ENCODE data around the gene CTIF. TPM values are rescaled to one million over a fixed set of nuclear protein-coding genes. Genes with fewer than 3 reads are reported as not detected.
"Not testable (repeated sequence)": the region's sequence is repeated elsewhere in the genome, so short reads cannot be mapped to it uniquely, and the experiment has no call there.

CTIF gene
- total RNA-seq, 1 donor = 65.9 TPM

- Histone ChIP-seq H3K27me3 (ENCODE audit: insufficient read depth, low read length) (no peaks in the 10 kb centered on the region), H3K79me2 (ENCODE audit: insufficient read depth, low read length) (no peaks in the 10 kb centered on the region), H3K36me3 (ENCODE audit: insufficient read depth, low read length) (no peaks in the 10 kb centered on the region), H2AFZ (ENCODE audit: low read length) (no peak overlapping the region), H4K20me1 (ENCODE audit: insufficient read depth, low read length) (no peaks in the 10 kb centered on the region), H3K4me2 (ENCODE audit: insufficient read depth, low read length) (no peak overlapping the region), H3K4me1 (ENCODE audit: insufficient read depth, low read length) (peaks cover 32% of the 10 kb centered on the region), H3K27ac (ENCODE audit: low read depth, low read length) (peak overlapping the region; percentile 29), H3K4me3 (ENCODE audit: insufficient read depth, low read length) (no peak overlapping the region), H3K9me3 (ENCODE audit: low read depth, low read length) (no peaks in the 10 kb centered on the region)
- no peak for TF ChIP-seq CTCF (IDR thresholded peaks at IDR 0.05; ENCODE audit: extremely low read depth, low read depth, low read length)
- DNase-seq (ENCODE audit: insufficient read length, low spot score, missing footprints) = peak; percentile 93
Observed at GRCh38 chr18:48868468-48869466, 329.9 kb downstream of the CTIF start.

GRCh38 chr18:48869591-48869990, 330.8 kb downstream of the CTIF start:
- Histone ChIP-seq H3K27ac (ENCODE audit: low read depth, low read length) (no peak overlapping the region), H3K27me3 (ENCODE audit: insufficient read depth, low read length) (no peaks in the 10 kb centered on the region), H3K9me3 (ENCODE audit: low read depth, low read length) (no peaks in the 10 kb centered on the region), H4K20me1 (ENCODE audit: insufficient read depth, low read length) (no peaks in the 10 kb centered on the region), H3K4me3 (ENCODE audit: insufficient read depth, low read length) (no peak overlapping the region), H3K79me2 (ENCODE audit: insufficient read depth, low read length) (no peaks in the 10 kb centered on the region), H3K4me1 (ENCODE audit: insufficient read depth, low read length) (peaks cover 37% of the 10 kb centered on the region), H3K36me3 (ENCODE audit: insufficient read depth, low read length) (no peaks in the 10 kb centered on the region), H3K4me2 (ENCODE audit: insufficient read depth, low read length) (no peak overlapping the region), H2AFZ (ENCODE audit: low read length) (no peak overlapping the region)
- TF ChIP-seq CTCF (IDR thresholded peaks at IDR 0.05; ENCODE audit: extremely low read depth, low read depth, low read length) = no peak
- peak; percentile 23 for DNase-seq (ENCODE audit: insufficient read length, low spot score, missing footprints)

GRCh38 chr18:48870926-48871325, 332.1 kb downstream of the CTIF start:
- not testable (repeated sequence) for H3K36me3 ChIP-seq (ENCODE audit: insufficient read depth, low read length); H3K79me2 ChIP-seq (ENCODE audit: insufficient read depth, low read length); H3K9me3 ChIP-seq (ENCODE audit: low read depth, low read length); H3K27me3 ChIP-seq (ENCODE audit: insufficient read depth, low read length); H3K27ac ChIP-seq (ENCODE audit: low read depth, low read length); H3K4me3 ChIP-seq (ENCODE audit: insufficient read depth, low read length); H4K20me1 ChIP-seq (ENCODE audit: insufficient read depth, low read length); H3K4me2 ChIP-seq (ENCODE audit: insufficient read depth, low read length); H2AFZ ChIP-seq (ENCODE audit: low read length)
- peaks cover 37% of the 10 kb centered on the region for H3K4me1 ChIP-seq (ENCODE audit: insufficient read depth, low read length)
- peak; percentile 41 for DNase-seq (ENCODE audit: insufficient read length, low spot score, missing footprints)

- H3K9me3 ChIP-seq (ENCODE audit: low read depth, low read length) = no peaks in the 10 kb centered on the region
- H4K20me1 ChIP-seq (ENCODE audit: insufficient read depth, low read length) = no peaks in the 10 kb centered on the region
- no peak for TF ChIP-seq CTCF (IDR thresholded peaks at IDR 0.05; ENCODE audit: extremely low read depth, low read depth, low read length)
- H3K4me2 ChIP-seq (ENCODE audit: insufficient read depth, low read length) = no peak overlapping the region
- H3K4me1 ChIP-seq (ENCODE audit: insufficient read depth, low read length) = peaks cover 37% of the 10 kb centered on the region
- H3K27ac ChIP-seq (ENCODE audit: low read depth, low read length) = no peak overlapping the region
- no peak overlapping the region for H3K4me3 ChIP-seq (ENCODE audit: insufficient read depth, low read length)
- no peak overlapping the region for H2AFZ ChIP-seq (ENCODE audit: low read length)
- H3K79me2 ChIP-seq (ENCODE audit: insufficient read depth, low read length) = no peaks in the 10 kb centered on the region
- no peaks in the 10 kb centered on the region for H3K27me3 ChIP-seq (ENCODE audit: insufficient read depth, low read length)
- DNase-seq (ENCODE audit: insufficient read length, low spot score, missing footprints) = peak; percentile 55
- no peaks in the 10 kb centered on the region for H3K36me3 ChIP-seq (ENCODE audit: insufficient read depth, low read length)
Observed at GRCh38 chr18:48871391-48872166, 332.7 kb downstream of the CTIF start.
